SU-DHL-6 (cell line): ENCODE results near the gene GOLIM4.

Experiments
- CTCF ChIP-seq: fragments of 200-600 bp; sonication (generic); IDR thresholded peaks from one replicate; pipeline ENCODE4 v1.5.1; 2017; ENCODE audit warnings: antibody characterized with exemption, mild to moderate bottlenecking, low read length, moderate library complexity; ENCODE audit not compliant: insufficient read depth, poor library complexity, severe bottlenecking
- EZH2phosphoT487 ChIP-seq: fragments of 200-600 bp; sonication (generic), shearing (Covaris generic); conservative IDR thresholded peaks from 2 replicates; pipeline ENCODE4 v1.6.1; 2018; ENCODE audit warnings: mild to moderate bottlenecking, antibody characterized with exemption, low read length, moderate library complexity, mixed read lengths

DNA sequence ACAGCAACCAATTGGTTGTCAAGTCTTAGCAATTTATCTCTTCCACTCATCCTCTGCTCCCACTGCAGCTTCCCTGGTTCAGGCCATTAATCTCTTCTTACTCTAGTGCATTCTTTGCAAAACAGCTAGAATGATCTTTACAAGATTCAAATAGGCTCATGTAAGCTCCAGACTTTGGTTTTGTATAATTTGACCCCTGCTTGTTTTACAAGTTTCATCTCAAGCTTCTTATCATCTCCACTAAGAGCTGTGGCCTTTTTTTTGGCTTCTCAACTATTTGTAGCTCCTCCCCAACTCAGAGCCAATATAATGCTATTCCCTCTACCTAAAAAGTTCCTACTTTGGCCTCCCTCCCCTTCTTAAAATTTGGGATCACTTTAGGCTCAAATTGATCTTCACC lies 121.8 kb downstream of the GOLIM4 start:
- TF ChIP-seq CTCF = no peak
- TF ChIP-seq EZH2phosphoT487 = no peak
